H1 (cell line): ENCODE data around the gene UBR3.

Source experiments
- CBX5 ChIP-seq: fragments of 300-800, 300-1000 bp; sonication (generic); IDR thresholded peaks from 2 replicates; pipeline ENCODE4 v1.7.1; 2016; ENCODE audit warnings: antibody characterized with exemption, low read length, low read depth
- CTCF ChIP-seq, 3 experiments: IDR thresholded peaks; 1 replicate in 2 of 3; 2 replicates in 1 of 3; pipeline versions ENCODE4 v1.5.1 to v1.6.1; 2011; ENCODE audit warnings: low read length in 3 of 3, mild to moderate bottlenecking in 3 of 3, inconsistent platforms in 2 of 3, low read depth in 1 of 3, moderate library complexity in 1 of 3; ENCODE audit not compliant: insufficient read depth in 1 of 3; ENCODE audit errors: control extremely low read depth in 1 of 3
- EP300 ChIP-seq, 2 experiments: IDR thresholded peaks; 1 replicate in 1 of 2; 2 replicates in 1 of 2; pipeline ENCODE4 v1.6.1; 2011 to 2012; ENCODE audit warnings: low read depth in 2 of 2, low read length in 2 of 2, mild to moderate bottlenecking in 2 of 2, borderline replicate concordance in 1 of 2, inconsistent platforms in 1 of 2, moderate library complexity in 1 of 2
- GABPA ChIP-seq: IDR thresholded peaks from 2 replicates; pipeline ENCODE4 v1.6.1; 2011; ENCODE audit warnings: mild to moderate bottlenecking, low read length, moderate library complexity, borderline replicate concordance; ENCODE audit not compliant: insufficient read depth
- HDAC2 ChIP-seq, 2 experiments: fragments of 300-600 bp in 1 of 2; sonication (generic) in 1 of 2; IDR thresholded peaks; 2 replicates each; pipeline ENCODE4 v1.6.1; 2011 to 2012; ENCODE audit warnings: low read depth in 2 of 2, low read length in 2 of 2, mild to moderate bottlenecking in 2 of 2, moderate library complexity in 2 of 2, borderline replicate concordance in 1 of 2, inconsistent platforms in 1 of 2
- POLR2A ChIP-seq, 2 experiments: IDR thresholded peaks; 1 replicate in 1 of 2; 2 replicates in 1 of 2; pipeline ENCODE4 v1.6.1; 2011; ENCODE audit warnings: low read depth in 2 of 2, low read length in 2 of 2, mild to moderate bottlenecking in 2 of 2; ENCODE audit errors: control extremely low read depth in 1 of 2
- RAD21 ChIP-seq, 2 experiments: IDR thresholded peaks in 1 of 2; conservative IDR thresholded peaks in 1 of 2; 2 replicates each; pipeline ENCODE4 v1.6.1; 2011; ENCODE audit warnings: low read depth in 2 of 2, low read length in 2 of 2, improper control_type of control experiment in 1 of 2, inconsistent platforms in 1 of 2, mild to moderate bottlenecking in 1 of 2, moderate library complexity in 1 of 2
- TAF1 ChIP-seq: IDR thresholded peaks from 2 replicates; pipeline ENCODE4 v1.6.1; 2011; ENCODE audit warnings: mild to moderate bottlenecking, low read depth, low read length
- TCF12 ChIP-seq: IDR thresholded peaks from 2 replicates; pipeline ENCODE4 v1.6.1; 2011; ENCODE audit warnings: low read depth, mild to moderate bottlenecking, low read length
- YY1 ChIP-seq: IDR thresholded peaks from 2 replicates; pipeline ENCODE4 v1.6.1; 2011; ENCODE audit warnings: low read depth, mild to moderate bottlenecking, low read length

GRCh38 chr2:169778446-169778845, 48.8 kb upstream of the UBR3 start:
- no peak for TF ChIP-seq TCF12
- TF ChIP-seq RAD21 (IDR thresholded peaks at IDR 0.05 in 1 of 2, conservative IDR thresholded peaks at IDR 0.05 in 1 of 2; ENCODE audit: low read depth in 2 of 2, low read length in 2 of 2): no peak
- TF ChIP-seq CTCF (IDR thresholded peaks at IDR 0.05; ENCODE audit: control extremely low read depth in 1 of 3, insufficient read depth in 1 of 3, low read depth in 1 of 3, low read length in 3 of 3): no peak
- TF ChIP-seq YY1: no peak
- TF ChIP-seq EP300 (IDR thresholded peaks at IDR 0.05; ENCODE audit: borderline replicate concordance in 1 of 2, low read depth in 2 of 2, low read length in 2 of 2): no peak
- no peak for TF ChIP-seq GABPA
- no peak for TF ChIP-seq TAF1
- TF ChIP-seq HDAC2 (IDR thresholded peaks at IDR 0.05; ENCODE audit: borderline replicate concordance in 1 of 2, low read depth in 2 of 2, low read length in 2 of 2): no peak
- no peak for TF ChIP-seq CBX5
- TF ChIP-seq POLR2A (IDR thresholded peaks at IDR 0.05; ENCODE audit: control extremely low read depth in 1 of 2, low read depth in 2 of 2, low read length in 2 of 2): no peak
